Inflammatory macrophage treated with lipopolysaccharide for 1 hour (primary cell): ENCODE measurements around the gene NUTM1.

Experiments
- DNase-seq, 2 donors: peaks; one replicate each; pipeline ENCODE4 v3.0.0-alpha.2; 2020 to 2022

Gene NUTM1

GRCh38 chr15:34342737-34343575 lies at the start of gene NUTM1, which contains the start of gene NOP10:
Gene NUTM1, plus strand, starts transcription at chr15:34343315. Its CDS starts 382 bp downstream, at chr15:34343697.
Gene NOP10, minus strand, starts transcription at chr15:34343136. Its CDS starts 63 bp downstream, at chr15:34343073.
- peak; percentile 84 to 94 for DNase-seq

GRCh38 chr15:34297059-34297458 lies 46.1 kb upstream of the NUTM1 start:
- DNase-seq = no peak

- no peak for DNase-seq
Measured at GRCh38 chr15:34301058-34301457, 42.1 kb upstream of the NUTM1 start.

- no peak for DNase-seq
Measured at GRCh38 chr15:34304613-34305012, 38.5 kb upstream of the NUTM1 start.

- no peak for DNase-seq
Measured at GRCh38 chr15:34311563-34311962, 31.6 kb upstream of the NUTM1 start.

- DNase-seq = no peak
Measured at GRCh38 chr15:34314491-34315490, 28.3 kb upstream of the NUTM1 start.

- DNase-seq = peak; percentile 59 to 62
Measured at GRCh38 chr15:34318277-34319079, 24.6 kb upstream of the NUTM1 start.

- no peak for DNase-seq
Measured at GRCh38 chr15:34323217-34323616, 19.9 kb upstream of the NUTM1 start.

GRCh38 chr15:34324933-34325332 lies 18.2 kb upstream of the NUTM1 start:
- DNase-seq = no peak

GRCh38 chr15:34325368-34325767 lies 17.7 kb upstream of the NUTM1 start:
- no peak for DNase-seq

GRCh38 chr15:34327906-34328305 lies 15.2 kb upstream of the NUTM1 start:
- no peak for DNase-seq

- no peak for DNase-seq
Measured at GRCh38 chr15:34329006-34329405, 14.1 kb upstream of the NUTM1 start.

GRCh38 chr15:34330279-34330678 lies 12.8 kb upstream of the NUTM1 start:
- DNase-seq = no peak

GRCh38 chr15:34331809-34332208 lies 11.3 kb upstream of the NUTM1 start:
- DNase-seq = no peak

GRCh38 chr15:34332553-34333120 lies 10.5 kb upstream of the NUTM1 start:
- DNase-seq = no peak

- DNase-seq = peak; percentile 28 to 44
Measured at GRCh38 chr15:34334672-34335071, 8.4 kb upstream of the NUTM1 start.

GRCh38 chr15:34335176-34336032 lies 7.7 kb upstream of the NUTM1 start:
- peak; percentile 83 to 90 for DNase-seq

GRCh38 chr15:34336231-34336990 lies 6.7 kb upstream of the NUTM1 start:
- peak; percentile 43 to 49 for DNase-seq

- no peak for DNase-seq
Measured at GRCh38 chr15:34336991-34337556, 6.0 kb upstream of the NUTM1 start.
